Progenitor cell of endocrine pancreas (in vitro differentiated cells): ENCODE measurements around the gene KCNH8. TPM values are rescaled to one million over a fixed set of nuclear protein-coding genes. Genes with fewer than 3 reads are reported as not detected.

ENCODE experiments used
- DNase-seq: peaks from one replicate; pipeline ENCODE4 v3.0.0; 2021; ENCODE audit warnings: low spot score; ENCODE audit not compliant: unreplicated experiment
- H3K27ac Mint-ChIP-seq: 2 replicates; pipeline ENCODE4 v1.8.0; 2021; ENCODE audit warnings: mild to moderate bottlenecking, moderate library complexity, mixed read lengths
- H3K27me3 Mint-ChIP-seq: 2 replicates; pipeline ENCODE4 v1.8.0; 2021; ENCODE audit warnings: mixed read lengths
- H3K36me3 Mint-ChIP-seq: 2 replicates; pipeline ENCODE4 v1.8.0; 2022; ENCODE audit warnings: mixed read lengths; ENCODE audit not compliant: insufficient read depth
- H3K4me1 Mint-ChIP-seq: 2 replicates; pipeline ENCODE4 v1.8.0; 2021; ENCODE audit warnings: low read depth, mixed read lengths
- H3K4me3 Mint-ChIP-seq: 2 replicates; pipeline ENCODE4 v1.8.0; 2021; ENCODE audit warnings: low read depth, mild to moderate bottlenecking, moderate library complexity, mixed read lengths
- H3K9me3 Mint-ChIP-seq: 2 replicates; pipeline ENCODE4 v1.8.0; 2021; ENCODE audit warnings: low read depth, mixed read lengths
- total RNA-seq: library from RNA; stranded (reverse); gene quantifications from 2 replicates; pipeline ENCODE4 v1.2.1, GENCODE V29; 2021
- TF ChIP-seq, protein P1 (sequence below): fragments of 200-600 bp; sonication (generic); IDR thresholded peaks from one replicate; pipeline ENCODE4 v1.5.0; 2021; ENCODE audit warnings: antibody characterized with exemption, mild to moderate bottlenecking; ENCODE audit not compliant: unreplicated experiment

Gene KCNH8
- total RNA-seq, 1 donor from 2014 or later, result 10.0 TPM

DNA sequence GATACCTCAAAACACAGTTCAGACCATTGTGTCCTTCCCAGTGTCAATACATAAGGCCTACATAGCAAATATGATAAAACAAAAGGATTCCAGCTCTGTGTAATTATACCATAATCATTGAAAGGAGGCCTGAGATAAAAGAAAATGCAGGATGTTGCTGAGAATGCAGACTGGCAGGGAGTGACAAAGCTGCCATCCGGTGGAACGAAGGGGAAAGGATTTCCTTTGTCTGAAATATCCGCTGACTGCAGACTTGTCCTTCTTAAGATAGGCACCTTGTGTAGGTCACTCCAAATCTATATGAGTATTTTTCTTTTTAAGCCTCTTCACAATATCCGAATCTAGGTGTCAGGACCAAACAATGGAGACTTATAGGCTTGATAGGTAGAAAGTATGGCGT lies 108.0 kb downstream of the KCNH8 start:
- TF ChIP-seq, protein P1, sequence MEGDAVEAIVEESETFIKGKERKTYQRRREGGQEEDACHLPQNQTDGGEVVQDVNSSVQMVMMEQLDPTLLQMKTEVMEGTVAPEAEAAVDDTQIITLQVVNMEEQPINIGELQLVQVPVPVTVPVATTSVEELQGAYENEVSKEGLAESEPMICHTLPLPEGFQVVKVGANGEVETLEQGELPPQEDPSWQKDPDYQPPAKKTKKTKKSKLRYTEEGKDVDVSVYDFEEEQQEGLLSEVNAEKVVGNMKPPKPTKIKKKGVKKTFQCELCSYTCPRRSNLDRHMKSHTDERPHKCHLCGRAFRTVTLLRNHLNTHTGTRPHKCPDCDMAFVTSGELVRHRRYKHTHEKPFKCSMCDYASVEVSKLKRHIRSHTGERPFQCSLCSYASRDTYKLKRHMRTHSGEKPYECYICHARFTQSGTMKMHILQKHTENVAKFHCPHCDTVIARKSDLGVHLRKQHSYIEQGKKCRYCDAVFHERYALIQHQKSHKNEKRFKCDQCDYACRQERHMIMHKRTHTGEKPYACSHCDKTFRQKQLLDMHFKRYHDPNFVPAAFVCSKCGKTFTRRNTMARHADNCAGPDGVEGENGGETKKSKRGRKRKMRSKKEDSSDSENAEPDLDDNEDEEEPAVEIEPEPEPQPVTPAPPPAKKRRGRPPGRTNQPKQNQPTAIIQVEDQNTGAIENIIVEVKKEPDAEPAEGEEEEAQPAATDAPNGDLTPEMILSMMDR, result no peak
- Mint-ChIP-seq H3K4me1 (peaks cover 4% of the 10 kb centered on the region), H3K4me3 (no peak overlapping the region), H3K27ac (no peak overlapping the region), H3K27me3 (no peaks in the 10 kb centered on the region), H3K9me3 (no peaks in the 10 kb centered on the region), H3K36me3 (peaks cover 9% of the 10 kb centered on the region)
- no peak for DNase-seq

- no peaks in the 10 kb centered on the region for H3K27me3 Mint-ChIP-seq
- H3K36me3 Mint-ChIP-seq, result no peaks in the 10 kb centered on the region
- H3K4me3 Mint-ChIP-seq, result no peak overlapping the region
- peaks cover 6% of the 10 kb centered on the region for H3K4me1 Mint-ChIP-seq
- TF ChIP-seq, protein P1, result no peak
- no peak for DNase-seq
- H3K27ac Mint-ChIP-seq, result no peak overlapping the region
- H3K9me3 Mint-ChIP-seq, result no peaks in the 10 kb centered on the region
Measured at GRCh38 chr3:19263606-19264005, 115.3 kb downstream of the KCNH8 start.

- Mint-ChIP-seq H3K36me3 (no peaks in the 10 kb centered on the region), H3K27ac (no peak overlapping the region), H3K27me3 (no peaks in the 10 kb centered on the region), H3K4me1 (peaks cover 6% of the 10 kb centered on the region), H3K9me3 (no peaks in the 10 kb centered on the region), H3K4me3 (no peak overlapping the region)
- TF ChIP-seq, protein P1, result no peak
- DNase-seq, result no peak
Measured at GRCh38 chr3:19264424-19264823, 116.1 kb downstream of the KCNH8 start.

GRCh38 chr3:19267040-19267439 lies 118.7 kb downstream of the KCNH8 start:
- no peaks in the 10 kb centered on the region for H3K9me3 Mint-ChIP-seq
- no peaks in the 10 kb centered on the region for H3K27me3 Mint-ChIP-seq
- no peak for DNase-seq
- TF ChIP-seq, protein P1, result no peak
- H3K4me1 Mint-ChIP-seq, result peaks cover 6% of the 10 kb centered on the region
- no peak overlapping the region for H3K27ac Mint-ChIP-seq
- no peaks in the 10 kb centered on the region for H3K36me3 Mint-ChIP-seq
- no peak overlapping the region for H3K4me3 Mint-ChIP-seq

- Mint-ChIP-seq H3K9me3 (no peaks in the 10 kb centered on the region), H3K36me3 (no peaks in the 10 kb centered on the region), H3K27me3 (no peaks in the 10 kb centered on the region), H3K4me3 (no peak overlapping the region), H3K27ac (no peak overlapping the region), H3K4me1 (peaks cover 10% of the 10 kb centered on the region)
- TF ChIP-seq, protein P1, result no peak
- DNase-seq, result no peak
Measured at GRCh38 chr3:19270481-19270880, 122.2 kb downstream of the KCNH8 start.
